Muscle of arm (tissue), 12 donors: Measurements from ENCODE around the gene HRH1. TPM values are rescaled to one million over a fixed set of nuclear protein-coding genes. Genes with fewer than 3 reads are reported as not detected.

Experiments
- DNase-seq: peaks from one replicate; pipeline ENCODE4 v3.0.0-alpha.2; 2013
- polyA plus RNA-seq, 12 donors: library from polyadenylated mRNA; unstranded; fragments of 120-200 nt; gene quantifications; one replicate each; pipeline ENCODE4 v1.2.1, GENCODE V29; 2013; ENCODE audit not compliant: insufficient read length in 12 of 12

The HRH1 gene
- polyA plus RNA-seq, 12 donors = 1.7 to 8.2 (median 3.6) TPM; not detected in 2

GRCh38 chr3:11273891-11274291, 119.6 kb downstream of the HRH1 start:
- no peak for DNase-seq

DNA sequence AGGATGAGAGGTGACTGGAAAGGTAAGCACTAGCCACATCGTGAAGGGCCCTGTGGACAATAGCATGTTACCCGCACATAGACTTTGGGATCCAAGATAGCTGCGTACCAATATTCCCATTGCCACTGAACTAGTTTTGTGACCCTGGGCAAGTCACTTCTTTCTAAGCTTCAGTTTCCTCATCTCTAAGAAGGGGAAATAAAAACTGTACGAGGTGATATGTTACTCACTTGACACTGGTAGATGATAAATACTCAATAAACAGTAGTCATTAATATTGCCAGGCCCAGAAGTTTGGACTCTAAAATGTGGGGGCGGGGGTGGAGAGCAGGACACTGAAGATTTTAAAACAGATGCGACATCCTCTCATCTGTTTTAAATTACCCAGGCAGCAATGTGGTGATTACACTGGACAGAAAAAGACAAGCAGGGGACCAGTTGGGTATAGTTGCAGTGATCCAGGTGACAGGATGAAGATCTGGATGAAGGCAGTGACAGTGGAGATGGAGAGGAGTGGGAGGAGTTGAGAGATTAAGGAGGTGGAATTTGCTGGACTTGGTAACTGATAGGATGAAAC, 120.4 kb downstream of the HRH1 start:
- no peak for DNase-seq

- no peak for DNase-seq
Measured at GRCh38 chr3:11275926-11276325, 121.6 kb downstream of the HRH1 start.

DNA sequence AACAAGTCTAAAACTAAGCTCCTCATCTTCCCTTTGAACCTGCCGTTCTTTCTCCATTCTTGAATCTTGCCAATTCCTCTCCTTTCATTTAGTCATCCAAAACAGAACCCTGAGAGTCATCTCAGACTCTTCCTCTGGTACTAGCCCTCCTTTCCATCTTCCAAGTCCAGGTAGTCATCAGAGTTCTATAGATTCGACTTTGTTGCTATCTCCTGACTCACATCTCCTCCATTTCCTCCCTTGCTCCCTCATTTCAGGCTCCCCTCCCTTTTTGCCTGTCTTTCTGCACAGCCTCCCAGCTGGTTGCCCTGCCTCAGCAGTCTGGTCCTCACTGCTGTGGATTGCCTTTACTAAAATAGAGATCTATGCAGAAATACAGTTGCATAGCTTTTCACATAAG, 122.6 kb downstream of the HRH1 start:
- no peak for DNase-seq

DNA sequence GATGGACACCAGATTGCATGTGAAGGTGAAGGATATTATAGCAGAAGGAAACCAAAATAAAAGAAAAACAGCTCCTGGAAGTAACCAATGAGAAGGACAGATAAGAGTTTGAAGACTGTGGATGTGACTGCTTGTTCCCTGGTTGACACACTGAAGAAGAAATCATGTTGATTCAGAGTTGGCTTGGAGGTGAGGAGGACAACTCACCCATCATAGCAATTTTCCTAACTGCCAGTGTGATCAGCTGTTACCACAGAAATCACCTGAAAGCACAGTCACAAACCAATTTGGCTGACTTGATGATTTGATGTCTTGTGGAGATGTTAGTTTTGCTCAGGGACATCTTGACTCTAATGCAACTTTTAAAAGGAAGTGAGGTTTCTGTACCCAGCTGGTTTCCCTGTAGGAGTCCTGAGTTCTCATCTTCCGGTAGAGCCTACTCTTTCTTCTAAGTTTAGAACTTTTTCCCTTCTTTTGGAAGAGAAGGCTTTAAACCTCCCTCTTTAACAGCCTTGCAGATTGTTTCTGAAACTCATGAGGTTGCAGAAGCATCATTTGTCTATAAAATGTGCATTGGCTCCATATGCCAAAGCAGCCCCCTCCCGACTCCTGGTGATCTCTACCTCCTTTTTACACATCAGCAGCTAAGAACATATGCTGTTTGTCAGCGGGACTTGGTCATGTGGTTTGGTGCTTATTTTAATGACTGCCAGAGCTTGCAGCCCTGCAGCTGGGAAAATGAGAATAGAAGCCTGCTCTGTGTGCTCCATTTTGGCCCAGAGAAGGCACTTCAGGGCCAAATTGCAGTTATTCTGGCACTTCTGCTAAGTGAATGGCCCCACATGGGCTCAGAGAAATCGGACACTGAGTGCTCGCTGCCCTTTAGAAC, 128.2 kb downstream of the HRH1 start:
- DNase-seq = peak; percentile 87

- no peak for DNase-seq
Measured at GRCh38 chr3:11283139-11283475, 128.8 kb downstream of the HRH1 start.

GRCh38 chr3:11284011-11284410, 129.7 kb downstream of the HRH1 start:
- no peak for DNase-seq

GRCh38 chr3:11285471-11285870, 131.2 kb downstream of the HRH1 start:
- no peak for DNase-seq

DNA sequence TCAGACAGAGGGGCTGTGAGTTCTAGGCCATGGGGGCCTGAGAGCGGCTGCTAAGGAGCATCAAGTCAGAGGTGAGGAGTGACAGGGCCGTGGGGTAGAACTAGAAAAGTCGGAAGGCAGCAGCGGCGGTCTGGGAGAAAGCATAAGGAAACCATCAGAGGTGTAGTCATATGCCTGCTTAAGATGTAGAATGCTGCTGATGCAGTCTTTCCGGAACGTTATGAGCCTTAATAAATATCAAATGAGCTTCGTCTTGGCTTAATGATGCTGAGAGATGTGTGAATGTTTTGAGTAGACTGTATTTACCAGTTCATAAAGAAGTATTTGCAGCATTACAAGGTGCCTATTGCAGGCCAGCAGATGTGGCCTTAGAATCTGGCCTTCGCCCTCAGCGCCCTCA, 133.1 kb downstream of the HRH1 start:
- no peak for DNase-seq

GRCh38 chr3:11288021-11288491, 133.8 kb downstream of the HRH1 start:
- DNase-seq = no peak

DNA sequence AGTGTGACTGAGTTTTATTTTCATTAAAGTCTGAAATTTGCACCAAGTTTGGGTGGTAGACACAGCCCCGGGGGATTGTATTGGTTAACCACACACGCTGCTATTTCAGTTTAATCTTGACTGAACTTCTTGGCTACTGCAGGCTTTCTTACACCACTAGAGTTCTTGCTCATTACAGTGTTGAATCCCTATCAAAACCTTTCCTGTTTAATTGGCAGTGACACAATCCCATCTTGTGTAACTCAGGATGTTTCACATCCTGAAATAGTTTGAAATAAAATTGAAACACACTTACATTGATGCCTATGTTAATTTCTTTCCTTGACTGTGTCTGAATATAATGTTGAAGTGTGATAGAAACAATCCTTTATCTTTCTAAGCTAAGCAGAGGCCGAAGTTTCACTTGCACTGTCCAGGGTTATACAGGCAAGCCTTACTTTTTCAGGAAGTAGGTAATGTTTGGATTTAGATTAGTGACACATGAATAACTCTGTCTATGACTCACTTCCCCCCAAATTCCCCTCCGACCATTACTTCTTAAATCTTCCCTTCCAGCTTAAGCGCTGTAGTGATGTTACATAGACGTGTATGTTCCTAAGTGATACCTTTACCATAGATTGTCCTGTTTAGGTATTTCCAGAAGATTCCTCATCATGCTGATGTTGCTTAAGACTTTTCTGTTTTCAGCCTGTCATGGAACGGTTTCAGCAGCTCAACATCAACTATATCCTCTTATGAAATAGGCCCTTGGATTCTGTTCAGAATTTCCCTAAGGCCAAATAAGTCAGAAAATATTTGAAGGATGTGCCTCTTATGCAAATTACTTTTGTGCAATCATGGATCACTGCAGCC, 134.7 kb downstream of the HRH1 start:
- DNase-seq = no peak

DNA sequence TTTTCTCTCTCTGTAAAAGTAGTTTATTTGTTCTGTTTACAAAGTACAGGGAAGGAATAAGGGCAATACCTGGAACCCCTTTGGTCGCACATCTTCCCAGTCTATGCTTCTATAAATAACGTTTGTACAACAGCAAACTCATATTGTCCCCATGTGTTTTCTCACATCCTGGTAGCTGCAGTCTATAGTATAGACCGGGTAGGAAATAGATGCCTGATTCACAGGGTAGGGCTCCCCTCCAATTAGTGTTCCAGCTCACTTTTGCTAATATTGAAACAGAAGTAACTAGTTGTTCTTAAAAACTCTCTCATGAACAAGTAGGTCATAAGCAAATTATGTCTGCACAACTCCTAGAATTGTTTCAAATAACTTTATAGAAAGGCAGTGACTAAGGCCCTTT, 135.6 kb downstream of the HRH1 start:
- DNase-seq = no peak

DNA sequence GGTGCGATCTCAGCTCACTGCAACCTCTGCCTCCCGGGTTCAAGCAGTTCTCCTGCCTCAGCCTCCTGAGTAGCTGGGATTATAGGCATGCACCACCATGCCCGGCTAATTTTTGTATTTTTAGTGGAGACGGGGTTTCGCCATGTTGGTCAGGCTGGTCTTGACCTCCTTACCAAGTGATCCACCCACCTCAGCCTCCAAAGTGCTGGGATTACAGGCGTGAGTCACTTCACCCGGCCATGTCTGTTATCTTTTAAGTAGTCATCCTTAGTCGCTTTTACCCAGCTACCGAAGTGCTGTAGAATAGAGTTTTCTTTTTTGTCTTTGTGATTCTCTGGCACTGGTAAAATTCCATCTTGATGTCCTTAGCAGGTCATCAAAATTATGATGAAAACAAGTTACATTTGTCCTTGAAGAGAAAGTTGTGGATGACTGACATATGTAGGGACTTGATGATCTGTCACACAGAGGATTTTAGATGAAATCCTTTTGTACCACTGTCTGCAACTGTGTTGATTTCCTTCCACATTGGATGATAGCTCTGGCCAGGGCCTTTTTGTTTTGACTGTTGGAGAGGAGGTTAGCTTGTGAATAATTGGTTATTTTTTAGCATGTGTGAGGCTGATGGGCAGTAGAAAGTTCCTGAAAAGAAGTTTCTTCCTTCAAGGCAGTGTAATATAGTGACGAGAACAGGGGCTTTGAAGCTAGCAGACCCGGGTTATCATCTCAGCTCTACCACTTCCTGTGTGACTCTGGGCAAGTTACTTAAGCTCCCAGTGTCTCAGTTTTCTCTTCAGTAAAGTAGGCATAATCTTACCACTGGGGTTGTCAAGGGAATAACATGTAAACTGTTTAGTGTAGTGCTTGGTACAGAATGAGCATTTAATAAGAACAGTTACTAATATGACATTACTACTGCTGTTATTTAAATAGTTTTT, 136.7 kb downstream of the HRH1 start:
- DNase-seq = no peak

GRCh38 chr3:11291808-11292207, 137.5 kb downstream of the HRH1 start:
- DNase-seq = no peak

DNA sequence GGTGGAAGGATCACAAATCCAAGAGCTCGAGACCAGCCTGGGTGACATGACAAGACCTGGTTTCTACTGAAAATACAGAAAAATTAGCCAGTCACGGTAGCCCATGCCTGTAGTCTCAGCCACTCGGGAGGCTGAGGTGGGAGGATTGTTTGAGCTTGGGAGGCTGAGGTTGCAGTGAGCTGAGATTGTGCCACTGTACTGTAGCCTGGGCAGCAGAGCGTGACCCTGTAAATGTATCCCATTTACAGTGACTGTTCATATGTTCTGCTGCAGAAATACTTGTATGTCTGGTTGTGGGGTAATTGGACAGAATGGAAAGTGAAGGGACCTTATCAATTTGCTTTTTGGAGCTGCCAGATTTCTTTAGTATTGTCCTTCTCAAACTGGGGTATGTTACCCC, 142.8 kb downstream of the HRH1 start:
- no peak for DNase-seq

- no peak for DNase-seq
Measured at GRCh38 chr3:11300970-11301369, 146.7 kb downstream of the HRH1 start.

DNA sequence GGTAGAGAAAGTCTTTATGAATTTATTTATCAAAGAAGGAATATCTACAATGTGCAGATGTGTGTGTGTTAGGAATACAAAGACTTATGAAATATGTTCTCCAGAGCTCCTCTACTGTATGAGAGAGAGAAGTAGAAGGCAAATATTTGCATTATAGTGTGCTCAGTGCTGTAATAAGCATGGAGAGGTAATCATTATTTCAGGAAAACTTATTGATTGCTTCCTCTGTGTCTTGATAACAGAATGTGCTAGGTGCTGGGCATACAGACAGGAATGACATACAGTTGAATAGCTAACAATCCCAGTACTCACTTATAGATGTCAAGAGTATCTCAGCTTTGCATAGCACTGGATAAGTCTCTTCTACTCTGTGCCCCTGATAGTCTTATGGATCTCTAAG, 148.2 kb downstream of the HRH1 start:
- no peak for DNase-seq

- no peak for DNase-seq
Measured at GRCh38 chr3:11304175-11304574, 149.9 kb downstream of the HRH1 start.

GRCh38 chr3:11305509-11305908, 151.2 kb downstream of the HRH1 start:
- DNase-seq = no peak

DNA sequence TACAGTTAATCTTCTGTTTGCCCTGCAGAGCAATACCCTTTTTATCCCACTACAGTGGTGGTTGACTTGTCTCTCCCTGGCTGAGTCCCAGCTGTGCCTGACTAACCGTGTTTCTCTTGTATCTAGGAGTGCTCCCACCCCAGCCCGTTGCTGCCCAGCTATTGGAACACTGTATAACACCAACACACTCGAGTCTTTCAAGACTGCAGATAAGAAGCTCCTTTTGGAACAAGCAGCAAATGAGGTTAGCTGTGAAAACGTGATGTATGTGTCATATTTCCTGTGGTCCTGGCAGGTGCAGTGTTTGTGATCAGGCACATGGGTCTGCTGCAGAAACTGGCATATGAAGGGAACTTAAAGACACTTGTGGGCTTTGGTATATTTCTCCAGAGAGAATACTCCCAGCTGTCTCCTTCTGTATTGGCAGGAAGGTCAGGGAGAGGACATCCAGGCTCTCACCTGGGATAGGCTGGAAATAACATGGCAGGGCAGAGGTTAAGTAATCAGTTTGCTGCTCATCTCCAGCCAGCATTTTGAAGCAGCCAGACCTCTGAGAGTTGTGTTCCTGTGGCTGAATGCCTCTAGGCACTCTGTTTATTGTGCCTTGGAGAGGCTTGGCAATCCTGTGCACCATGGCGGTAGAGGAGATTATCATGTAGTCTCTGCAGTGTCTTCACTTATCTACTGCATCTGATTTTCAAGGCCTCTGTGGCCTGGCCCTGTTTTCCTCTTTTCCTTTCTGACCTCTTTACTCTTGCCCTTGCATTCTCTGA, 152.7 kb downstream of the HRH1 start:
- no peak for DNase-seq
